Dedifferentiated amniotic fluid mesenchymal stem cell (primary cell): ENCODE data around the gene CTNNB1.
"Not testable (repeated sequence)": the region's sequence is repeated elsewhere in the genome, so short reads cannot be mapped to it uniquely, and the experiment has no call there.

Experiments
- DNase-seq: peaks from one replicate; pipeline ENCODE4 v3.0.0-alpha.2; 2016; ENCODE audit errors: extremely low spot score

Gene CTNNB1

DNA sequence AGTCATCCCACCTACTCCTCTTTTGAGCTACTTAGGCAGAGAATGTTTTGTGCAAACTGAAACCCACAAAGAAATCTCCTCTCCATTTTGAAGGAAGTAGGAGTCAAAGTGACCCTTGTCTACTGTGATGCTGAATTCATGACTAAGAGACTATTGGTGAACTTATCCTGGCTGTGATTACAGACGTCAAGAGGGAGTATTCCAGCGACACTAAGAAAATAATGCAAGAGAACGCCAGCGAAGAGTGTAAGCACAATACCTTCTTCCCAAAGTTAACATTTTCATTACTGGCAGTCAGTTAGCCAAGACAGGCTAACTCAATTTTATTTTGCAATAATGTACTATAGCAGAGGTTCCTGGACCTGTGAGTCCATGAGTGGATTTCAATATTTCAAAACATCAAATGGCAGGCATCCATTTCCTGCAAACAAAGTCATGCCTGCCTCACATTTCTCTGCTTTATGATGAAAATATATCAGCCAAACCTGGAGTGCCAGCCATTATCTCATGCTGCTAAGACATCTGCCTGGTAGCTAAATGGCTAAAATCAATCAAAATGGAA lies 59.0 kb downstream of the CTNNB1 start:
- DNase-seq, result no peak

DNA sequence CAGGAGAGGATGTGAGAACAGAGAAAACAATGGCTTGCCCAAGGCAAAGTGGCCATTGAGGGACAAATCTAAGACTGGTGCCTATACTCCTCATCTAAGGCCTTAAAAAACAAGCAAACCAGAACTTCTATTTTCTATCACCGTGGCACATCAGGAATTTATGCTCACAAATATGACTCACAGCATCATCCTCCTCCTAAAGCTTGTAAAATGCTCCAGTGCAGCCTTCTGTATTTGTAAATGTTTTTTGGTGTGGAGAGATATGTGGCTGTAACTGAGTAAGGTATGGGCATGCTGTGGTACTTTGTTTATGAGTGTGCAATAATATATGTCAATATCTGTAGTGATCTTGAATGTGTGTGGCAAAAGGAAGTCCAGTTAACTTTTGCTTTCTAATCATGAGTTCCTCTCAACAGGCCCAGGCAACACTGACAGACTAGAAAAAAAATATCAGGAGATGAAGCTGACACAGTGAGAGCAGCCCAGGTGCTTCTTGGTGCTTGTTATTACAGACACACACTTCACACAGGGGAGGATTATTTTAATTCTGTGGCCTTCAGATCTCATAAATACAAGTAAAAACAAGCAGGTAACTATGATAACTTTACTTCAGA lies 60.3 kb downstream of the CTNNB1 start:
- peak; percentile 44 for DNase-seq

DNA sequence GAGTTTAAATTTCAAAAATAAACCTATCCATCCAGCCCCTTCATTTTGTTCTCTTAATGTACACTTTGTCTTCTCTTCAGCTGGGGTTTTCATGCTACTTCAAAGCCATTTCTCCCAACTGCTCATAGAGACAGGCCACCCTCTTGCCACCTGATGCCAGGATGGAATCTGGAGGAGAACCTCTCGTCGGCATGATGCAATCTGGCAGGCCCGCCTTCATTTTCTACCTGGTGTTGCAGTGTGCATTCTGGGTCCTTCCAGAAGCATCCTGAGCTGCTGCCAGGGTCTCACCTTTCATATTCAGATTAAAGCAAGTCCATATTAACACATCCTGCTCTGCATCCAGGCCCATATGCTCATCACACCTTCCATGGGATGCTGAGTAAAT lies 60.8 kb downstream of the CTNNB1 start:
- no peak for DNase-seq

GRCh38 chr3:41265011-41265545 lies 65.8 kb downstream of the CTNNB1 start:
- DNase-seq, result no peak

- no peak for DNase-seq
Measured at GRCh38 chr3:41265823-41266273, 66.5 kb downstream of the CTNNB1 start.

DNA sequence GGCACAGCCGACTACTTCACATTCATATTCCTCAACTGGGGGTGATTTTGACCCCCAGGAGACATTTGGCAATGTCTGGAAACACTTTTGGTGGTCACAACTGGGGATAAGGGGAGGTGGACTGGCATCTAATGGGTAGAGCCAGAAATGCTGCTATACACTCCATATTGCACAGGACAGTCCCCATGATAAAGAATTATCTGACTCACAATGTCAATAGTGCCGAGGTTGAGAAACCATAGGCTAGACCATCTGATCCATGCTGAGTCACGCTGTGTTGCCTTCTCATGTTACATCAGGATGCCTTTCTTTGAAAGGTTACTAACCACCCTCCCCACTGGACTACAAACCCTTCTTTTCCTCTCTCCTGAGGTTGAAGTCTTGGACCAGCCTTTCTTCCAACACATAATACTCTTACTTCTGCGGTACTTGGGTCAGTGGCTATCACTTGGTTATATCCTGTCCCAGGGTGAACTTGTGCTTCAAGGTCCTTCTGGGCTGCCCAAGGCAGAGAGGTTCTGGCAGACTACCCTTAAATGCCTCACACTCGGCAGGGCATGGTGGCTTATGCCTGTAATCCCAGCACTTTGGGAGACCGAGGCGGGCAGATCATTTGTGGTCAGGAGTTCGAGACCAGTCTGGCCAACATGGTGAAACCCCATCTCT lies 68.8 kb downstream of the CTNNB1 start:
- DNase-seq, result peak; percentile 73

GRCh38 chr3:41272667-41273066 lies 73.4 kb downstream of the CTNNB1 start:
- DNase-seq, result no peak

DNA sequence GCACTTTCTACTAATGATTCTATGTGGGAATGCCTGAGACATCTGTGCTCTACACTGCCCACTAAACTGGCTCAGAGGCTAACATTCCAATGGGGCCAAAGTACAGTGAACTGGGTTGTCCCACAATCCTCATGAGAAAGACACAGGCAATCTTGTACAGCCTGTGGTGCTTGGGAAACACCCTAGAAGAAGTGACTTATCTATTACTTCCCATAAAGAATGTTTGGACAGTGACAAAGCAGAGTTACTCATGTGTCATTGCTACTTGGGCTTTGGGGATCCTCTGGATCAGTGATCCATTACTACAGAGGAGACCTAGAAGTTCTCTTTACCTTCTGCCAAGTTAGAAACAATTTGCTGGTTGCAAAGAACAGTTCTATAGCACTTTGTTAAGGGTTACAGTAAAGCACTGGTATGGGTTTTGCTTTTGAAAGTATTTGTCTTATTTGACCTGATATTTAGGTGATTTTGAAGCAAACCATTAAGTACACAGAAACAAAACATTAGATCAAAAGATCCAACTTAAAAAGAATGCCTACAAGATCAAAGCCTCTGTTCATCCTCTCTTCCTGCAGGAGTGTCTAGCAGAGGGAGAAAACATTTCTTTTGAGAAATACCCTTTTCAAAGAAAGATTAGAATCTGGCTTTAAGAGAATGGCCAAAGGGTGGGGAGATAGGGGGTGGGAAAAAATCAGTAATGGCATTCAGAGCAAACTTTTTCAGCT lies 75.8 kb downstream of the CTNNB1 start:
- DNase-seq, result peak; percentile 32

DNA sequence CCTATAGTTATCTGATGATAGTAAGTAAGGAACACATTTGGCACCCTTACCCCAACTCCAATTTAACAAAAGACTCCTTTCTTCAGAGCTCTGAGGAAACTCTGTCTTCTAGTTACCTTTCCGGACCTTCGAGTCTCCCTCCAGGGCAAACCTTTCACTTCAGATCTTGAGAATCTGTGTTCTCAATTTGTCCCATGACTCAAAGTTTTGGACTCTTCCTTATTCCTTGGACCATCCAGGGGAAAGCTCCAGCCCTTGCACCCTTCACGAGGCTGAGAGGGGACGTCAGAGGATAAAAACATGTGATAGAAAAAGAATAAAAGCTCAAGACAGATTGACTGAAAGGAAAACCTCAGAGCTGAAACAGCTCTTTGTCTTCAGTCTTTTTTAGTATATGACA lies 76.9 kb downstream of the CTNNB1 start:
- DNase-seq, result no peak

DNA sequence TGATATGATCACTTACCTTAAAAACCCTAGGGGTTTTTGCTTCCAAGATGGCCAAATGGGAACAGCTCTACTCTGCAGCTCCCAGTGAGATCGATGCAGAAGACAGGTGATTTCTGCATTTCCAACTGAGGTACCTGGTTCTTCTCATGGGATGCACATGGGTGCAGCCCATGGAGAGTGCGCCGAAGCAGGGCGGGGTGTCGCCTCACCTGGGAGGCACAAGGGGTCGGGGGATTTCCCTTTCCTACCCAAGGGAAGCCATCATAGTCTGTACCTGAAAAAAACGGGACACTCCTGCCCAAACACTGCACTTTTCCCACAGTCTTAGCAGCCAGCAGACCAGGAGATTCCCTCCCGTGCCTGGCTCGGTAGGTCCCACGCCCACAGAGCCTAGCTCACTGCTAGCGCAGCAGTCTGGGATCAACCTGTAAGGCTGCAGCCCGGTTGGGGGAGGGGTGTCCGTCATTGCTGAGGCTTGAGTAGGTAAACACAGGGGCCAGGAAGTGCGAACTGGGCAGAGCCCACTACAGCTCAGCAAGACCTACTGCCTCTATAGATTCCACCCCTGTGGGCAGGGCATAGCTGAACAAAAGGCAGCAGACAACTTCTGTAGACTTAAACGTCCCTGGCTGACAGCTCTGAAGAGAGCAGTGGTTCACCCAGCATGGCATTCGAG lies 78.6 kb downstream of the CTNNB1 start:
- DNase-seq, result no peak

DNA sequence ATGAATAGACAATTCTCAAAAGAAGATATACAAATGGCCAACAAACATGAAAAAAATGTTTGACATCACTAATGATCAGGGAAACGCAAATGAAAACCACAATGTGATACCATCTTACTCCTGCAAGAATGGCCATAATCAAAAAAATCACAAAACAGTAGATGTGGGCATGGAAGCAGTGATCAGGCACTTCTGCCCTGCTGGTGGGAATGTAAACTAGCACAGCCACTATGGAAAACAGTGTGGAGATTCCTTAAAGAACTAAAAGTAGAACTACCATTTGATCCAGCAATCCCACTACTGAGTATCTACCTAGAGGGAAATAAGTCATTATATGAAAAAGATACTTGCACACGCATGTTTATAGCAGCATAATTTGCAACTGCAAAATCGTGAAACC lies 85.6 kb downstream of the CTNNB1 start:
- DNase-seq, result not testable (repeated sequence)

GRCh38 chr3:41286305-41286704 lies 87.0 kb downstream of the CTNNB1 start:
- DNase-seq, result no peak

- no peak for DNase-seq
Measured at GRCh38 chr3:41288785-41289184, 89.5 kb downstream of the CTNNB1 start.
